HG03135 (cell line): ENCODE results near the gene DNM3.
"Not testable (repeated sequence)": the region's sequence is repeated elsewhere in the genome, so short reads cannot be mapped to it uniquely, and the experiment has no call there.

ENCODE experiments used
- ATAC-seq: cut with Tn5 transposase; IDR thresholded peaks from one replicate; pipeline ENCODE4 v1.9.1; 2021; ENCODE audit warnings: mild to moderate bottlenecking, moderate library complexity; ENCODE audit not compliant: unreplicated experiment

The DNM3 gene

DNA sequence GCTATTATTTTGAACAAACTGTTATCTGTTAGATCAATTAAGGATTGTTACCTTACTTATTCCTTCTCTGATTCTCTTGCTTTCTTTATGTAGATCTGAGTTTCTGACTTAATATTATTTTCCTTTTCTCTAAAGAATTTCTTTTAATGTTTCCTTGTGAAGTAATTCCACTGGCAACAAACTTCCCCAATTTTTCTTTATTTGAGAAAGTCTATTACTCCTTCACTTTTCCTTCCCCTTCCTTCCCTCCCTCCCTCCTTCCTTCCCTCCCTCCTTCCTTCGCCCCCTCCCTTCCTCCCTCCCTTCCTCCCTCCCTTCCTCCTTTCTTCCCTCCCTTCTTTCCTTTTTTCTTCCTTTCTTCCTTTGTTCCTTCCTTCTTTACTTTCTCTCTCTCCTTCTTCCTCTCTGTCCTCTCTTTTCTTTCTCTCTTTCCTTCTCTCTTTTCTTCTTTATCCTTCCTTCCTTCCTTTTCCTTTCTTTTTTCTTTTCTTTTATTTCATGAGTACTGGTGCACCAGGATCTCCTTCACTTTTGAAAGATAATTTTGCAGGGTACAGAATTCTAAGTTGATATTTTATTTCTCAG lies 177.5 kb downstream of the DNM3 start:
- ATAC-seq, result no peak

DNA sequence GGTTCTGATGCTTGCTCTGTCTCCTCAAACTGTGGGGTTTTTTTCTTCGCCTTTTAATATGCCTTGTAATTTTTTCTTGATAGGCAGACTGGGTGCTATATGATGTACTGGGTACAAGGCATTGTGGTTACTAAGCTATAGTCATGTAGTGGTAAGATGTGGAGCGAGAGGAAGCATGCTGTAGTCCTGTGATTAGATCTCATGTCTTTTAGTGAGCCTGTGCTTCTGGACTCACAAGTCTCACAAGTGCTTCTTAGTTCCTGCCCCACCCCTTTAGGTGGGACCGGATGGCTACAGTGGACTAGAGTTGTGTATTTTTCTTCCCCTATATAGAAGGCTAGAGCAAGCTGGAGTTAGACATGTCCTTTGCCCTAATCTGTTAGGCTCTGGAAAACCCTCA lies 178.7 kb downstream of the DNM3 start:
- no peak for ATAC-seq

DNA sequence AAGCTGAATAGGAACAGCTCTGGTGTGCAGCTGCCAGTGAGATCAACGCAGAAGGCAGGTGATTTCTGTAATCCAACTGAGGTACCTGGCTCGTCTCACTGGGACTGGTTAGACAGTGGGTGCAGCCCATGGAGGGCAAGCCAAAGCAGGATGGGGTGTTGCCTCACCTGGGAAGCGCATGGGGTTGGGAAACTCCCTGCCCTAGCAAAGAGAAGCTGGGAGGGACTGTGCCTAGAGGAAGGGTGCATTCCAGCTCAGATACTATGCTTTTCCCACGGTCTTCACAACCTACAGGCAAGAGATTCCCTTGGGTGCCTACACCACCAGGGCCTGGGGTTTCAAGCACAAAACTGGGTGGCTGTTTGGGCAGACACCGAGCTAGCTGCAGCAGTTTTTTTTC lies 183.2 kb downstream of the DNM3 start:
- ATAC-seq, result no peak

DNA sequence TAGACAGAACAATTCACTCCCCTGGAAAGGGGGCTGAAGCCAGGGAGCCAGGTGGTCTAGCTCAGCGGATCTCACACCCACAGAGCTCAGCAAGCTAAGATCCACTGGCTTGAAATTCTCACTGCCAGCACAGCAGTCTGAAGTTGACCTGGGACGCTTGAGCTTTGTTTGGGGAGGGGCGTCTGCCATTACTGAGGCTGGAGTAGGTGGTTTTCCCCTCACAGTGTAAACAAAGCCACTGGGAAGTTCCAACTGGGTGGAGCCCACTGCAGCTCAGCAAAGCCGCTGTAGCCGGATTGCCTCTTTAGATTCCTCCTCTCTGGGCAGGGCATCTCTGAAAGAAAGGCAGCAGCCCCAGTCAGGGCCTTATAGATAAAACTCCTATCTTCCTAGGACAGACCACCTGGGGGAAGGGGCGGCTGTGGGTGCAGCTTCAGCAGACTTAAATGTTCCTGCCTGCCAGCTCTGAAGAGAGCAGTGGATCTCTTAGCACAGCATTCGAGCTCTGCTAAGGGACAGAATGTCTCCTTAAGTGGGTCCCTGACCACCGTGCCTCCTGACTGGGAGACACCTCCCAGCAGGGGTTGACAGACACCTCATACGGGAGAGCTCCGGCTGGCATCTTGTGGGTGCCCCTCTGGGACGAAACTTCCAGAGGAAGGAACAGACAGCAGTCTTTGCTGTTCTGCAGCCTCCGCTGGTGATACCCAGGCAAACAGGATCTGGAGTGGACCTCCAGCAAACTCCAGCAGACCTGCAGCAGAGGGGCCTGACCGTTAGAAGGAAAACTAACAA lies 183.8 kb downstream of the DNM3 start:
- not testable (repeated sequence) for ATAC-seq

DNA sequence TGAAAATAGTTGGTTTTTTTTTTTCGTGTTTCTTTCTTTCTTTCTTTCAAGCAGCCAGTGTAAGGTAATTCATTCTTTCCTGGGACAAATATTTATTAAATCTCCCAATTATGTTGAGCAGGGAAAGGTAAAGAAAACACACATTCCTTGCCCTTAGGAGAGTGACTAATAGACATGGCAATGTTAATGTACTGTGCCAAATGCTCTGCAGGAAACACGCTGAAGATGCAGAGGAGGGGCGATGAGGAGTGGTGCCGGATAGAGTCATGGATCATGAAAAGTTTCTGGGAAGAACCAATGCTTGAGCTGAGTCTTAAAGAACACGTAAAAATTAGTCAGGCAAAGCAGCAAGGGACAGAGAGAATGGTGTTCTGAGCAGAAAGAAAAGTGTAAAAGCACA lies 199.2 kb downstream of the DNM3 start:
- ATAC-seq, result no peak

DNA sequence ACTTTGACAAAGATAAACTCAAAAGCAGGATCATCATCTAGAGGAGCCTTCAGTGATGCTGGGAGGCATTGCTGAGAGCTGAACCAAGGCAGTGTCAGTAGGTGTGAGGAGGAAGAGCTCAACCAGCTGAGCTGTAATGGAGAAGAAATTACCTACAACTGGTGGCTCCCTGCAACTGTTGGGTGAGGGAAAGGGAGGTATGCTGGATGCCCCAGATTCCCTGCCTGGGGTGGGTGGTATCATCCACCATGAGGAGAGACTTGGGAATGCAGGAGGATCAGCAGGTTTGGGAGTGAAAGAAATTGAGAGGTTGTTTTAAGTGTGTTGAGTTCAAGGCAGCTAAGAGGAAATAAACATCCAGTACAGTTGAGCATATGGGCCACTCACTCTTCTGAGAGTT lies 199.8 kb downstream of the DNM3 start:
- ATAC-seq, result no peak

DNA sequence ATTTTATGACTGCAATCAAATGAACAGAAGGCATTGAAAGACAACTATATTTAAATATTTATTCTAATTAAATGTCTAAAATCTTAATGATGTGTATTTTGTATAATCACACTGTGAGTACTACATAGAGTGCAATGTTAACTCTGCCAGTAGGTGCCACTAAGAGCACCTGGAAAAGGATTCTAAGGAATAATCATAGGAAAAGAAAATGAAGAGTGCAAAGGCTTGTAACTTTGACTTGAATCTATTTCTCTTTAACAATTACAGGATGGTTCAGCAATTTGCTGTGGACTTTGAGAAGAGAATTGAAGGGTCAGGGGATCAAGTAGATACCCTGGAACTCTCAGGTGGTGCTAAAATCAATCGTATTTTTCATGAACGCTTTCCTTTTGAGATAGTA lies 200.4 kb downstream of the DNM3 start:
- ATAC-seq, result no peak

DNA sequence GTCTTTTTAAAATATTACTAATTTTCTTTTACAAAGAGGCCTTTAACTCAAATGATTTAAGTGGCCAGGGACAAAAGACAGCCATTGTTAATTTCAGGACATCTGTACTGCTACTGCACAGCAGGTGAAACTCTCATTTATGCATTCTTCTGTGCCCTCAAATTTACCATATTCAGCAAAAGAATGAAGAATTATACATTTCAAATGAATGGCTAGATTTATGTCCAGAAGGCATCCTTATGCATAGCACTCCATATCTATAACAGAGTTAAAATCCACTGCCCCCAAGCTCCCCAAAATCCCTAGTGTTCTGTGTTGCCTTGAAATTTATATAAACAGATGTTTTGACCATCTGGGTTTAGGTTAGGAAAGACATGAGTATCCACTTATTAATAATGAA lies 202.6 kb downstream of the DNM3 start:
- no peak for ATAC-seq

DNA sequence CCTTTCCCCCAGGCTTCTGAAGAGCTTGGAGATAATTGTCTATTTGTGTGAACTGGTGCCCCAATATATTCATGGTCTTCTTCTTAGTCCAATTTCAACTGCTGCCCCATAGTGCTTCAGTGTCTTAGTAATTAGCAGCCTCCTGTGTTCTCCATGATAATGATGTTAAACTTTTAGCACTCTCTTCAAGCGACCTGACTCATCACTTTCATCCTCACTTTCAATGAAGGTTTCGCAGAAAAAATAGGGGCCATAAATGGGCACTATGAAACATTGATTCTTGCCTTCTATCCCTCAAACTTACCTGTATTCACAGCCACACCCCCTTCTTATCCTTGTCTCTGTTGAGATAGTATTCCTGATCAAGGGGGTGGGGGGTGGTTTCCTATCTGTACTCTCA lies 210.6 kb downstream of the DNM3 start:
- ATAC-seq, result no peak

DNA sequence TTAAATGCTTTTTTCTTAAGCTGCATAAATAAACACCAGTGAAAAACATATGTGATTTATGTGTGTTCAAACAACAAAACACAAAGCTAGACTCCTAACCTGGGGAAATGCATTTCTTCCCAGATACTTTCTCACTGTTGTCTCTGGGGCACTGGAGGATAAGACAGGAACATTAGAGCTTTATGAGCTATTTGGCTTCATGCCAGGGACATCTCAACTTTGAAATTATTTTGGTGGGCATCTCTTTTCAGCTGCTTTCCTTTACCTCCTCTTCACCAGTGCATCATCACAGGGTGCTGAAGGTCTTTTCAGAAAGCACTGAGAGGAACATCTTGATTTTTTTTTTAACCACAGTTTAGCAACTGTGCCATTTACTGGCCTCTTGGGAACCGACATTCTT lies 212.9 kb downstream of the DNM3 start:
- no peak for ATAC-seq

DNA sequence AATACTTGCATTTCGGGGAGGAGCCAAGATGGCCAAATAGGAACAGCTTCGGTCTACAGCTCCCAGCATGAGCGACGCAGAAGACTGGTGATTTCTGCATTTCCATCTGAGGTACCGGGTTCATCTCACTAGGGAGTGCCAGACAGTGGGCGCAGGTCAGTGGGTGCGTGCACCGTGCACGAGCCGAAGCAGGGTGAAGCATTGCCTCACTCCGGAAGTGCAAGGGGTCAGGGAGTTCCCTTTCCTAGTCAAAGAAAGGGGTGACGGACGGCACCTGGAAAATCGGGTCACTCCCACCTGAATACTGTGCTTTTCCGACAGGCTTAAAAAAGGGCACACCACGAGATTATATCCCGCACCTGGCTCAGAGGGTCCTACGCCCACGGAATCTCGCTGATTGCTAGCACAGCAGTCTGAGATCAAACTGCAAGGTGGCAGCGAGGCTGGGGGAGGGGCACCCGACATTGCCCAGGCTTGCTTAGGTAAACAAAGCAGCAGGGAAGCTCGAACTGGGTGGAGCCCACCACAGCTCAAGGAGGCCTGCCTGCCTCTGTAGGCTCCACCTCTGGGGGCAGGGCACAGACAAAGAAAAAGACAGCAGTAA lies 214.6 kb downstream of the DNM3 start:
- ATAC-seq, result not testable (repeated sequence)

DNA sequence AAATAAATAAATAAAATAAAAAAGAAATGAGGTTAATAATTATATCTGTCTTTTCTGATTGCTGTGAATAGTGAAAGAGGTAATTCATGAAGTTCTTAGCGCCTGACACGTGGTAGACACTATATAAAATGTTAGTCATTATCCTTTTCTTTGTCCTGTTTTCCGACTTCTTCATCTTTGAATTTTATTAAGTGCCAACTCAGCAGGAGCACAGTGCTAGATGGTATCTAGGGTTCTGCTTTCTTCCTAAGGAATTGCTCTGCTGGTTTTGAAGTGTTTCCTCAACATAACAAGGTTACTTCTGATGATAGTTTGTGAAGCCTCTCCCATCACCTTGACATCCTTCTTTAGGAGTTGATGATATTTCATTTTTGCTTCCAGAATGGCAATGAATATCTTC lies 227.0 kb downstream of the DNM3 start:
- no peak for ATAC-seq

DNA sequence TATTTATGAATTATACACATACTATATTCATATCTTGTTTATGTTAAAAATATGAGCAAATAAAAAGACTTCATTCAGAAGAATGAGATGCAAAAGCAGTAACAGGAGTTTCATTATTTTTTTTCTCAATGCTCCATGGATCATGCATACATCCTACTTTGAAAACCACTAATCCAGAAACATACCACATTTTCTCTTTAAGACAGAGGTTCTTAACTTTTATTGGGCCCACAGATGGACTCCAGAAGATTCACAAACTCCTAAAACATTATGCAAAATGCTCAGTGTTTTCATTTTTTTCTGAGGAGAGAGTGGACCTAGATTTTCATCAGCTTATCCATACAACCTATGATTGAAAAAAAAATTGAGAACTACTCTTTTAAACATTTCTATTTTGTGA lies 227.8 kb downstream of the DNM3 start:
- ATAC-seq, result no peak

DNA sequence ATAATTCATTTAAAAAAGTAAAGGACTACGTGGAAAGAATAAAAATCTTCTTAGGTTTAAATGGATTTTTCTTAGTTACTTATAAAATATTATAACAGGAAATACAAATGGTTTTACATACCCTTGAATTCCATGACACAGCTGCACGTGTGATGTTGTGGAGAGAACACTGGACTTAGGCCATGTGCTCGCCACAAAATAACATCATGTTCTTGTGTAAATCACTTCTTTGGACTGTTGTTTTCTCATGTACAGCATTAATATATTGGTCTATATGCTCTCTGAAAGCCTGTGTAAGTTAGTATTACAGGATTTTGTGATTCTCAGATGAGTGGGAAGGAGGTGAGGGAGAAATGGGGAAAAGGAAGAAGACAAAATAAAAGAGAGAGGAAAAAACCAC lies 228.2 kb downstream of the DNM3 start:
- ATAC-seq, result no peak

DNA sequence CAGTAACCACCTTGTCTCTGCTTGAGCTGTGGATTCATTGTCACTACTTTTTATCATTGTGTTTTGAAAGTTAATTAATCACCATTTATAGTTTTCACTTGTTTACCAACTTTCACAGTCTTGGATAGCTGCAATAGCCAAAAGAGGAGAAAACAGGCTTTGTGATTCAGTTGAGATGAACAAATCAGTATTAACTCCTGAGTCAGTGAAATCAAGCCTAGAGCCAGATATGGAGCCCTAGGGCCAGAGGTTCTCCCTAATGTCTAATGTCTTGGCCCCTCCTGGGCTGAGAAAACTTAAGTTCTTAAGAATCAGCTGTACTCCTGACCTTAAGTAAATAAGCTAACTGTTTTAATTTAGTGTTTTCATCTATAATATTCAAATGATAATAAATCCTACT lies 228.8 kb downstream of the DNM3 start:
- no peak for ATAC-seq

DNA sequence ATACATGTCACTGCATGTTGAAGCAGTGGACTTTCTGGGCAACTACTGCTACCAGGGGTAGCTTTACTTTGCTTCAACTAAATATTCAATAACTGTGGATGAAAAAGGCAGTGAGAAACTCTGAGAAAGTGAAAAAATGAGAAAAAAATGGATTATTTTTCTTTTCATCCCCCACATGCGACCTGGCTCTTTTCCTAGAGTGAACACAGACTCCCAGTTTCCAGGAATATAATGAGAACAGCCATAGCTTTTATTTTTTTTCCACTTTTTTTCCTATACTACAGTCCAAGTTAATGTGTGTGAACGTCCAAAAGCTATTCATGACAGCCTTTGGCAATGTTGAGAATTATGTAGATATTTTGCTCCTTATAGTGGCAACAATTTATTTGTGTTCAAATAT lies 230.4 kb downstream of the DNM3 start:
- no peak for ATAC-seq

DNA sequence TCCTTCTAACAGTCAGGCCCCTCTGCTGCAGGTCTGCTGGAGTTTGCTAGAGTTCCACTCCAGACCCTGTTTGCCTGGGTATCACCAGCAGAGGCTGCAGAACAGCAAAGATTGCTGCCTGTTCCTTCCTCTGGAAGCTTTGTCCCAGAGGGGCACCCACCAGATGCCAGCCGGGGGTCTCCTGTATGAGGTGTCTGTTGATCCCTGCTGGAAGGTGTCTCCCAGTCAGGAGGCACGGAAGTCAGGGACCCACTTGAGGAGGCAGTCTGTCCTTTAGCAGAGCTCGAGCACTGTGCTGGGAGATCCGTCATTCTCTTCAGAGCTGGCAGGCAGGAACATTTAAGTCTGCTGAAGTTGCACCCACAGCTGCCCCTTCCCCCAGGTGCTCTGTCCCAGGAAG lies 238.6 kb downstream of the DNM3 start:
- ATAC-seq, result not testable (repeated sequence)

DNA sequence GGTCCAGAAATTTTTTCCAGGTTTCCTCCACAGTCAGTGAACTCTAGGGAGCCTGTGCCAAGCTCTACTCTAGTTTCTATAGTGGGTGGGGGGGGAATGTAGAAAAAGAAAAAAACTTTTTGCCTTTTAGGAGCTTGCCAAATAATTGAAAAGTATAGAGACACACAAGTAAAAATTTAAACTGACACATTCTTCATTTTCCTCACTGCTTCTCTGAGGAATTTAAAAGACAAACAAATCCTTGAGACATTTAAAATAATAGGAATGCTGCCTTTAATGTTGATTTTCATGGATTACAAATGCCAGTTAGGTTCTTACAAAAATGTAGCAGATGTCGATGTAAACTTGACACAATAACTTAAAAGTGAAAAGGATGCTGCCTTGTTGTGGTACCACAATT lies 241.9 kb downstream of the DNM3 start:
- no peak for ATAC-seq

DNA sequence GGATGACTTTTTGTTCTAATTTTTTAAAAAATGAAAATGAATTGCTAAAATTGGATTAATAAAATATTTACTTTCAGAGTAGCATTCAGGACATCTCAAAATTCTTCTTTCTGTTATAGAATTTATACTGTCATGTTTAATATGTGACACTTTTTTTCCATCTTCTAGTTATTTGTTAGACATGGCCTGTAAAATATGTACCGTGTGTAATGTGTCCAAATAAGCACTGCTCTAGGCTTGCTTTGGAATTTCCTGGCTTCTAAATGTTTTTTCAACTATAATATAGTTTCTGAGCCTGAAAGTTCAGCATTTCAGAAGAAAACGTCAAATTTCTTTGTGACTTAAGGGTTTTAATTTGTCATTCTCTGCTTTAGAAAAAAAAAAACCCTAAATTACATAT lies 243.6 kb downstream of the DNM3 start:
- ATAC-seq, result no peak

DNA sequence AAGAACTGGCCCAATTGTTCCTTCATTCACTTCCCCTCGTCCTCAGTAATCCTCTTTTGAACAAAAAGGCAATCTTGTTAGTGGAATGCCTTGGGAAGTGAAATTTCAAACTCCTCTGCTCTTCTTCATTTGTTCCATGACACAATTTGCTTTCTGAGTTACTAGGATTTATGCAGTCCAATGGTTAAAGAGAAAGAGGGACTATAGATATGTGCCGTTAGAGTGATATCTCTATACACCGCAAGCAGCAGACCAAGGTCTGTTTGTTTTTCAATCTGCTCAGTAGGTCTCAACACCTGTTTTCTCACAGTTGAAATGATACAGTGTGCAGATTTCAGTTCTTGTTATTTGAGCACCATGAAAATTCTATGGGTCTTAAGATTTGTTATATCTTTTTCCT lies 244.0 kb downstream of the DNM3 start:
- ATAC-seq, result no peak

DNA sequence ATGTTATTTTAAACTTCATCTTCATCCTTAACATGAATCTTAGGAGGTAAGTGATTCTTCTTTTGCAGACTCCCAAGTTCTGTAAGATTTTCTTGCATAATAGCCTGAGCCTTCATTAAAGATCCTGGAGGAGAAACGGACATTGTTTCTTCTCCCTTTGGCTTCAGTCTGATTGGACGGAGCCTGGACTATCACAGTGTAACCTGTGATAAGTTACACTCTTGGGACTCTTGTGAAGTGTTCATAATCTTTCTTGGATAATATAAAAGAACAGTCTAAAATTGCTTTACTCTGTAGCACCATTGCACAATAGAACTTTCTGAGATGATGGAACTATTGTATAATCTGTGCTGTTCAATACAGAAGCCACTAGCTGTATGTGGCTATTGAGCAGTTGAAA lies 244.8 kb downstream of the DNM3 start:
- ATAC-seq, result no peak

DNA sequence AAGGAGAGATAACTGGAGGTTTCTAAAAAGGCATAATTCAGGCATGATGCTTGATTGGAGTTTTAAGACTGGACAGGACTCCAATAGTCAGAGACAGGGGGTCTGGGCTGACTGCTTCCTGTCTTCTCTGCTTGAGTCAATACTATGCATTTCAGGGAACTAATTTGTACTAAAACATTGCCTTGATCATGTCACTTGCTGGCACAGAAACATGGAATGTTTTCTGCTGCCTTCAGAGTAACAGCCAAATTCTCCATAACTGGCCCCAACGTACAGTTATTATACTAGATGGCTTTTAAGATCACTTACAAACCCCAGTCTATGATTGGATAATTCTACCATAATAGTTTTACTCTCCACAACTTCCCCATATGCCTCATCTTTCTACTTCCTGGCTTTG lies 247.0 kb downstream of the DNM3 start:
- no peak for ATAC-seq
